DOHH2 (cell line): ENCODE results near the gene AQP5.

Source experiments
- H3F3A ChIP-seq: fragments of 200-600 bp; sonication (generic), shearing (Covaris generic); 2 replicates; pipeline ENCODE4 v1.6.0; 2016; ENCODE audit warnings: antibody characterized with exemption, mild to moderate bottlenecking; ENCODE audit not compliant: control insufficient read depth, insufficient read depth
- H3K27ac ChIP-seq: fragments of 200-600 bp; sonication (generic); 2 replicates; pipeline ENCODE4 v1.5.1; 2014; ENCODE audit warnings: low read depth, mild to moderate bottlenecking, low read length, moderate library complexity
- H3K27me3 ChIP-seq: fragments of 200-600 bp; sonication (generic); 2 replicates; pipeline ENCODE4 v1.6.1; 2014; ENCODE audit warnings: mild to moderate bottlenecking, low read length, mixed read lengths; ENCODE audit not compliant: control insufficient read depth
- H3K36me3 ChIP-seq: fragments of 200-600 bp; sonication (generic); 2 replicates; pipeline ENCODE4 v1.6.1; 2014; ENCODE audit warnings: mild to moderate bottlenecking, low read length, moderate library complexity, mixed read lengths; ENCODE audit not compliant: control insufficient read depth
- H3K4me1 ChIP-seq: fragments of 200-600 bp; sonication (generic); 2 replicates; pipeline ENCODE4 v1.6.1; 2014; ENCODE audit warnings: mild to moderate bottlenecking, low read length, mixed read lengths; ENCODE audit not compliant: control insufficient read depth
- H3K4me2 ChIP-seq: fragments of 200-600 bp; sonication (generic); 2 replicates; pipeline ENCODE4 v1.6.0; 2014; ENCODE audit warnings: mild to moderate bottlenecking, low read length, moderate library complexity
- H3K4me3 ChIP-seq: fragments of 200-600 bp; sonication (generic); 2 replicates; pipeline ENCODE4 v1.5.1; 2014; ENCODE audit warnings: mild to moderate bottlenecking, low read length, mixed read lengths
- H3K79me2 ChIP-seq: fragments of 200-600 bp; sonication (generic); 2 replicates; pipeline ENCODE4 v1.6.1; 2014; ENCODE audit warnings: mild to moderate bottlenecking, low read length, mixed read lengths; ENCODE audit not compliant: control insufficient read depth
- H3K9me2 ChIP-seq: fragments of 200-600 bp; sonication (generic); replicated peaks from 2 replicates; pipeline ENCODE4 v1.6.1; 2014; ENCODE audit warnings: mild to moderate bottlenecking, low read length, mixed read lengths; ENCODE audit not compliant: control insufficient read depth
- H3K9me3 ChIP-seq: fragments of 200-600 bp; sonication (generic); 2 replicates; pipeline ENCODE4 v1.6.1; 2014; ENCODE audit warnings: antibody characterized with exemption, low read length, mixed read lengths; ENCODE audit not compliant: control insufficient read depth, insufficient read depth
- H4K20me1 ChIP-seq: fragments of 200-600 bp; sonication (generic); 2 replicates; pipeline ENCODE4 v1.6.0; 2014; ENCODE audit warnings: low read depth, mild to moderate bottlenecking, antibody characterized with exemption, low read length, moderate library complexity; ENCODE audit not compliant: control insufficient read depth, insufficient read depth
- EZH2phosphoT487 ChIP-seq: fragments of 200-600 bp; sonication (generic); IDR thresholded peaks from 2 replicates; pipeline ENCODE4 v1.6.1; 2017; ENCODE audit warnings: borderline replicate concordance, mild to moderate bottlenecking, antibody characterized with exemption, low read length, moderate library complexity, mixed read lengths
- TF ChIP-seq, protein P1 (sequence below): fragments of 200-600 bp; sonication (generic); IDR thresholded peaks from one replicate; pipeline ENCODE4 v1.5.1; 2014; ENCODE audit warnings: antibody characterized with exemption, mild to moderate bottlenecking, low read depth, low read length; ENCODE audit not compliant: poor library complexity, severe bottlenecking

AQP5 gene

DNA sequence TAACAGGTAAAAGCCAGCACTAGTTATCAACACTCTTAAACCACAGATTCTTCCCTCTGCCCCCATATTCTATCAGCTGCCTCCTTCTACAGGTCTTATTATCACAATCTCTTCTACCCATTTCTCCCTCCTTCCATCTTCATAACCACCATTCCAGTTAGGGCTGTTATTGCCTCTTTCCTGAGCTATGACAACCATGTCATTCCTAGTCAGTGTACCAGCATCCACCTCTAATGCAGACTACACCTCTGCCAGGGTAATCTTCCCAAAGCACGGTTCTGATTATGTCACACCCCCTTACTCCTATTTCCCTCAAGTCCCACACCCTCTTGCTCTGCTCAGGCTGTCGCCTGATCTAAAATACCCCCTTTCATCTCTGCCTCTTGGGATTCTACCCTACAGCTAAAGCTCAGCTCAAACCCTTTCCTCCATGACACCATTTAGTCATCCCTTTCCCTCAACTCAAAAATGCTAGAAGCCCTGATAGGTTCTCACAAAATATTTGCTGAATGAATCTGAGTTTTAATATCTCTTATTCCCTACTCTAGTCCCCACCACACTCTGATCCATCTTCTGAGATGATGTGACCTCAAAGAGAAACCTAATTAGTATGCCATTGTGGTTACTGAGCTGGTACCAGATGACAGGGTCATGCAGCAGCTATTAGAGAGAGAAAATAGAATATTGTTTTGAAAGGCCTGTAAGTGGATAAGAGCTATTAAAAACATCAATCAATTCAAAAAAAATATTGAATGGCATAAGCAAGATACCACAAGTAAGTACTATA, 51.9 kb downstream of the AQP5 start:
- peaks cover 65% of the 10 kb centered on the region for H3K36me3 ChIP-seq
- no peaks in the 10 kb centered on the region for H3K27me3 ChIP-seq
- TF ChIP-seq, protein P1, sequence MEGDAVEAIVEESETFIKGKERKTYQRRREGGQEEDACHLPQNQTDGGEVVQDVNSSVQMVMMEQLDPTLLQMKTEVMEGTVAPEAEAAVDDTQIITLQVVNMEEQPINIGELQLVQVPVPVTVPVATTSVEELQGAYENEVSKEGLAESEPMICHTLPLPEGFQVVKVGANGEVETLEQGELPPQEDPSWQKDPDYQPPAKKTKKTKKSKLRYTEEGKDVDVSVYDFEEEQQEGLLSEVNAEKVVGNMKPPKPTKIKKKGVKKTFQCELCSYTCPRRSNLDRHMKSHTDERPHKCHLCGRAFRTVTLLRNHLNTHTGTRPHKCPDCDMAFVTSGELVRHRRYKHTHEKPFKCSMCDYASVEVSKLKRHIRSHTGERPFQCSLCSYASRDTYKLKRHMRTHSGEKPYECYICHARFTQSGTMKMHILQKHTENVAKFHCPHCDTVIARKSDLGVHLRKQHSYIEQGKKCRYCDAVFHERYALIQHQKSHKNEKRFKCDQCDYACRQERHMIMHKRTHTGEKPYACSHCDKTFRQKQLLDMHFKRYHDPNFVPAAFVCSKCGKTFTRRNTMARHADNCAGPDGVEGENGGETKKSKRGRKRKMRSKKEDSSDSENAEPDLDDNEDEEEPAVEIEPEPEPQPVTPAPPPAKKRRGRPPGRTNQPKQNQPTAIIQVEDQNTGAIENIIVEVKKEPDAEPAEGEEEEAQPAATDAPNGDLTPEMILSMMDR: no peak
- no peak for TF ChIP-seq EZH2phosphoT487
- peaks cover 14% of the 10 kb centered on the region for H3K4me1 ChIP-seq
- H3K4me3 ChIP-seq: no peak overlapping the region
- H3K27ac ChIP-seq: no peak overlapping the region
- H3K9me2 ChIP-seq: no peaks in the 10 kb centered on the region
- H3K79me2 ChIP-seq: peaks cover 77% of the 10 kb centered on the region
- no peak overlapping the region for H3K4me2 ChIP-seq
- peaks cover 4% of the 10 kb centered on the region; the same call in 1 of the 2 replicates for H4K20me1 ChIP-seq
- H3K9me3 ChIP-seq: no peaks in the 10 kb centered on the region
- H3F3A ChIP-seq: peaks cover 5% of the 10 kb centered on the region; the same call in 1 of the 2 replicates

DNA sequence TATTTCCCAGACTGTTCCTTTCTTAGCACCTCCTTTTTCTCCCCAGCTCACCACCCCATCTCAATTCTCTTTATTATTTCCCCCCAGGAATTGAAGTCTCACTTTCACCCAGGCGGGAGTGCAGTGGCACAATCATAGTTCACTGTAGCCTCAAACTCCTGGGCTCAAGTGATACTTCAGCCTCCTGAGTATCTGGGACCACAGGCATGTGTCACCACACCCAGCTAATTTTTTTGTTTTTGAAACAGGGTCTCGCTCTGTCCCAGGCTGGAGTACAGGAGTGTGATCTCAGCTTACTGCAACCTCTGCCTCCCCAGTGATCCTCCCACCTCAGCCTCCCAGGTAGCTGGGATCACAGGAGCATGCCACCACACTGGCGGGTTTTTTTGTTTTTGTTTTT, 52.7 kb downstream of the AQP5 start:
- TF ChIP-seq, protein P1: no peak
- TF ChIP-seq EZH2phosphoT487: no peak
- H3K36me3 ChIP-seq: peaks cover 65% of the 10 kb centered on the region
- H3K4me3 ChIP-seq: no peak overlapping the region
- no peak overlapping the region for H3K27ac ChIP-seq
- H3K9me2 ChIP-seq: no peaks in the 10 kb centered on the region
- no peaks in the 10 kb centered on the region for H3K9me3 ChIP-seq
- peaks cover 3% of the 10 kb centered on the region; the same call in 1 of the 2 replicates for H3F3A ChIP-seq
- 0 out of 2 replicates have a peak, but pooled peaks cover 5% of the 10 kb centered on the region for H4K20me1 ChIP-seq
- H3K4me2 ChIP-seq: no peak overlapping the region
- peaks cover 6% of the 10 kb centered on the region for H3K4me1 ChIP-seq
- peaks cover 78% of the 10 kb centered on the region for H3K79me2 ChIP-seq
- no peaks in the 10 kb centered on the region for H3K27me3 ChIP-seq
